HCT116 (cell line): ENCODE data around the gene RPTOR. TPM values are rescaled to one million over a fixed set of nuclear protein-coding genes. Genes with fewer than 3 reads are reported as not detected.

Experiments
- ATAC-seq: fragments of 200-7000 bp; cut with Tn5 transposase; 2 replicates; pipeline ENCODE4 v1.9.1; 2020; ENCODE audit warnings: mild to moderate bottlenecking, moderate library complexity
- BruUV-seq: library from RNA; stranded (reverse); fragments of 400-500 nt; replicated peaks from 2 replicates; lab custom pipeline; 2021; lab: Mats Ljungman, UMichigan
- CTCF ChIA-PET: fragments of 300-600 bp; sonication (Branson Sonifier 250); formaldehyde crosslinking; loops from one replicate; lab custom pipeline; 2021; ENCODE audit warnings: antibody characterized with exemption; lab: Charles Lee
- POLR2A ChIA-PET: fragments of 300-600, 350-600 bp; sonication (Branson Sonifier 250); formaldehyde crosslinking; loops from one replicate; lab custom pipeline; 2021; ENCODE audit warnings: antibody characterized with exemption; lab: Charles Lee
- RAD21 ChIA-PET, 2 experiments: fragments of 300-600 bp; sonication (Branson Sonifier 250); formaldehyde crosslinking; loops; one replicate each; lab custom pipeline; 2023; ENCODE audit warnings: low total read pairs in 2 of 2; ENCODE audit not compliant: uncharacterized antibody in 2 of 2, unreplicated experiment in 2 of 2, low non-redundant PET in 1 of 2; lab: Charles Lee
- DNase-seq: peaks from one replicate; pipeline ENCODE4 v3.0.0-alpha.2; 2010; ENCODE audit warnings: low read depth, low spot score
- H2AFZ ChIP-seq: fragments of 200-600 bp; shearing (Covaris generic), sonication (generic); 2 replicates; pipeline ENCODE4 v1.6.1; 2017; ENCODE audit warnings: low read depth, mixed run types, mixed read lengths, antibody characterized with exemption, low read length; ENCODE audit not compliant: poor library complexity, severe bottlenecking
- H3K27ac ChIP-seq: 2 replicates; pipeline ENCODE4 v1.5.1; 2012; ENCODE audit warnings: low read depth, low read length
- H3K27me3 ChIP-seq: fragments of 200-600 bp; sonication (generic); 2 replicates; pipeline ENCODE4 v1.6.1; 2016; ENCODE audit warnings: mixed run types, low read length, mixed read lengths; ENCODE audit not compliant: insufficient read depth
- H3K36me3 ChIP-seq, 2 experiments: fragments of 200-500 bp in 1 of 2; fragments of 200-600 bp in 1 of 2; sonication (Bioruptor generic) in 1 of 2; sonication (generic) in 1 of 2; 2 replicates each; pipeline versions ENCODE4 v1.5.1 to v1.6.1; 2014 to 2016; ENCODE audit warnings: low read length in 2 of 2, inconsistent platforms in 1 of 2, mixed read lengths in 1 of 2, mixed run types in 1 of 2; ENCODE audit not compliant: insufficient read depth in 2 of 2, control insufficient read depth in 1 of 2
- H3K4me1 ChIP-seq, 2 experiments: fragments of 200-600 bp in 1 of 2; sonication (generic) in 1 of 2; 2 replicates each; pipeline versions ENCODE4 v1.5.1 to v1.6.1; 2012 to 2017; ENCODE audit warnings: low read length in 2 of 2, inconsistent platforms in 1 of 2, mild to moderate bottlenecking in 1 of 2, mixed read lengths in 1 of 2, mixed run types in 1 of 2, moderate library complexity in 1 of 2; ENCODE audit not compliant: insufficient read depth in 2 of 2, control insufficient read depth in 1 of 2
- H3K4me2 ChIP-seq: fragments of 200-600 bp; sonication (generic); 2 replicates; pipeline ENCODE4 v1.6.1; 2017; ENCODE audit warnings: mixed run types, low read length, mixed read lengths
- H3K4me3 ChIP-seq, 2 experiments: fragments of 200-600 bp in 1 of 2; sonication (generic) in 1 of 2; replicated peaks in 1 of 2; 2 replicates each; pipeline ENCODE4 v1.5.1; 2011 to 2016; ENCODE audit warnings: low read length in 2 of 2, control low read depth in 1 of 2, low read depth in 1 of 2, mild to moderate bottlenecking in 1 of 2, mixed read lengths in 1 of 2, mixed run types in 1 of 2
- H3K79me2 ChIP-seq: fragments of 200-600 bp; sonication (generic); 2 replicates; pipeline ENCODE4 v1.6.1; 2017; ENCODE audit warnings: mild to moderate bottlenecking, mixed run types, low read length, moderate library complexity, mixed read lengths; ENCODE audit not compliant: insufficient read depth
- H3K9ac ChIP-seq: fragments of 200-600 bp; sonication (generic); 2 replicates; pipeline ENCODE4 v1.6.1; 2016; ENCODE audit warnings: low read length, mixed read lengths
- H3K9me2 ChIP-seq: fragments of 200-600 bp; sonication (generic), shearing (Covaris generic); 2 replicates; pipeline ENCODE4 v1.6.1; 2017; ENCODE audit warnings: mixed run types, mild to moderate bottlenecking, moderate library complexity; ENCODE audit not compliant: insufficient read depth
- H3K9me3 ChIP-seq, 2 experiments: fragments of 200-500 bp in 1 of 2; fragments of 200-600 bp in 1 of 2; sonication (Bioruptor generic) in 1 of 2; sonication (generic) in 1 of 2; 2 replicates each; pipeline ENCODE4 v1.6.1; 2014 to 2017; ENCODE audit warnings: low read length in 2 of 2, mixed read lengths in 2 of 2, inconsistent platforms in 1 of 2, low read depth in 1 of 2, mild to moderate bottlenecking in 1 of 2, mixed run types in 1 of 2, moderate library complexity in 1 of 2; ENCODE audit not compliant: control insufficient read depth in 1 of 2, insufficient read depth in 1 of 2
- H4K20me1 ChIP-seq: fragments of 200-600 bp; sonication (generic), shearing (Covaris generic); 2 replicates; pipeline ENCODE4 v1.6.1; 2017; ENCODE audit warnings: mixed run types, mild to moderate bottlenecking, moderate library complexity; ENCODE audit not compliant: insufficient read depth
- CBX3 ChIP-seq: IDR thresholded peaks from 2 replicates; pipeline ENCODE4 v1.6.1; 2012; ENCODE audit warnings: low read depth
- CEBPB ChIP-seq: IDR thresholded peaks from 2 replicates; pipeline ENCODE4 v1.6.1; 2012; ENCODE audit warnings: low read depth
- ELF1 ChIP-seq: IDR thresholded peaks from 2 replicates; pipeline ENCODE4 v1.6.1; 2012; ENCODE audit warnings: low read depth, borderline replicate concordance
- EZH2 ChIP-seq: fragments of 200-600 bp; sonication (generic); IDR thresholded peaks from 2 replicates; pipeline ENCODE4 v1.6.1; 2017; ENCODE audit warnings: antibody characterized with exemption, mixed run types
- EZH2phosphoT487 ChIP-seq: fragments of 200-600 bp; IDR thresholded peaks from 2 replicates; pipeline ENCODE4 v1.6.1; 2018; ENCODE audit warnings: antibody characterized with exemption, borderline replicate concordance
- FOSL1 ChIP-seq: IDR thresholded peaks from 2 replicates; pipeline ENCODE4 v1.6.1; 2012; ENCODE audit warnings: low read depth
- JUND ChIP-seq: IDR thresholded peaks from 2 replicates; pipeline ENCODE4 v1.6.1; 2012
- POLR2A ChIP-seq: IDR thresholded peaks from 2 replicates; pipeline ENCODE4 v1.7.0; 2011; ENCODE audit warnings: borderline replicate concordance; ENCODE audit not compliant: insufficient read depth, insufficient read length; ENCODE audit errors: extremely low read depth
- POLR2AphosphoS5 ChIP-seq: IDR thresholded peaks from 2 replicates; pipeline ENCODE4 v1.6.1; 2011; ENCODE audit warnings: mild to moderate bottlenecking, low read depth, low read length, moderate library complexity
- RAD21 ChIP-seq: IDR thresholded peaks from 2 replicates; pipeline ENCODE4 v1.6.1; 2012; ENCODE audit warnings: low read depth, mild to moderate bottlenecking
- SIN3A ChIP-seq: IDR thresholded peaks from 2 replicates; pipeline ENCODE4 v1.6.1; 2012; ENCODE audit warnings: low read depth
- SP1 ChIP-seq: IDR thresholded peaks from 2 replicates; pipeline ENCODE4 v1.6.1; 2012; ENCODE audit warnings: low read depth
- SRF ChIP-seq: IDR thresholded peaks from 2 replicates; pipeline ENCODE4 v1.6.1; 2012; ENCODE audit warnings: low read depth
- TCF7L2 ChIP-seq: IDR thresholded peaks from 2 replicates; pipeline ENCODE4 v1.7.0; 2011; ENCODE audit warnings: borderline replicate concordance, inconsistent platforms; ENCODE audit not compliant: insufficient read depth, insufficient read length; ENCODE audit errors: extremely low read depth
- intact Hi-C: fragments of 100-400 bp; cut with micrococcal nuclease; formaldehyde crosslinking; loops from 2 replicates; pipeline ENCODE4 v1.10.0; 2022
- total RNA-seq: library from RNA; stranded (reverse); gene quantifications from one replicate; pipeline ENCODE4 v1.2.1, GENCODE V29; 2021; ENCODE audit not compliant: unreplicated experiment
- TF ChIP-seq, protein P1 (sequence below): IDR thresholded peaks from 2 replicates; pipeline ENCODE4 v1.6.1; 2012
- TF ChIP-seq, protein P2 (sequence below): IDR thresholded peaks from 2 replicates; pipeline ENCODE4 v1.6.1; 2012
- TF ChIP-seq, protein P3 (sequence below), 3 experiments: fragments of 200-600 bp in 1 of 3; sonication (generic) in 1 of 3; IDR thresholded peaks in 2 of 3; conservative IDR thresholded peaks in 1 of 3; 2 replicates each; pipeline ENCODE4 v1.5.1; 2012 to 2017; ENCODE audit warnings: low read depth in 2 of 3, low read length in 2 of 3, antibody characterized with exemption in 1 of 3, borderline replicate concordance in 1 of 3, control low read depth in 1 of 3, mild to moderate bottlenecking in 1 of 3, mixed read lengths in 1 of 3, mixed run types in 1 of 3, moderate library complexity in 1 of 3; ENCODE audit not compliant: insufficient read depth in 1 of 3

The RPTOR gene
- total RNA-seq, 1 experiment from 2014 or later = 69.5 TPM

DNA sequence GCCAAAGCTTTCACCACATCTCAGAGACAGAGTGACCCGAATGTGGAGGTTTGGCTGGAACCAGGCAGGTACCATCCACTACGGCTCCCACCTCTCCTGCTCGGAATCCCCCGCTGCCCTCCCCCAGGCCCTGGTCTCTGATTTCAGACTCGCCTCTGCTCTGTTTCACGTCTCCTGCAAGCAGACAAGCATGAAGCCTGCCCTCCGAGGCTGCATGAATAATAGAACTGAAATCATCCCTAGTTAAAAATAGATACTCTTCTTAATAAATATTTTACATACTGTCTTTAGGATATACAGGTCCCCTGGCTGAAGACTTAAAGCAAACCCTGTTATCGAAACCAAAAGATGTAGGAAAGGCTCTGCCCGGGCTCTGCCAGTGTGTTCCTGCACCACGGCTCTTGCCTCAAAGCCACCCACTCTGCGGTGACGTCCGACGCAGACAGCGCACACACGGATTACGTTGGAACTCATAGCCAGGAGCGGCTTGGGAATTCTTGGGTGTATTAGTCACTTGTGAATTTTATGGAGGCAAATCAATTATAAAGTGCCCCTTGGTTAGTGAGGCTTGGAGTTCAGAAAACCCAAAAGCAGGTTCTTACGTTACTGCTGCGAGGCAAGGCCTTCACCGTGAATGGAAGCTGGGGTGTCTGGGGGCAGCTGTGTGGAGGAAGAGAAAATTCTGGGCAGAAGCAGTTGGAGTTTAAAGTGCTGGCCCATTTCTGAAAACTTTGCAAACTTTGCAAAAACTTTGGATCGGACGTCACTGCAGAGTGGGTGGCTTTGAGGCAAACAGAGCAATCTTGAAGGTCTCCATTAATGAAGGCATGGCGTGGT lies 42.7 kb upstream of the RPTOR start:
- no peaks in the 10 kb centered on the region for H3K9me3 ChIP-seq
- no peak overlapping the region for H3K27ac ChIP-seq
- H3K27me3 ChIP-seq = peaks cover 19% of the 10 kb centered on the region; the same call in 1 of the 2 replicates
- ChIA-PET POLR2A (no interaction called here), RAD21 (no interaction called here)
- no peaks in the 10 kb centered on the region for H3K4me1 ChIP-seq
- no peak overlapping the region for H3K4me2 ChIP-seq
- no peak overlapping the region for H3K9ac ChIP-seq
- H3K4me3 ChIP-seq = no peak overlapping the region
- H3K79me2 ChIP-seq = no peaks in the 10 kb centered on the region
- no peaks in the 10 kb centered on the region for H3K36me3 ChIP-seq
- no peaks in the 10 kb centered on the region for H4K20me1 ChIP-seq
- no peak overlapping the region for H2AFZ ChIP-seq
- TF ChIP-seq SRF = no peak
- no peak for TF ChIP-seq POLR2AphosphoS5
- no peak for TF ChIP-seq SIN3A
- no peak for TF ChIP-seq ELF1
- TF ChIP-seq CEBPB = no peak
- no peak for TF ChIP-seq RAD21
- TF ChIP-seq CBX3 = no peak
- TF ChIP-seq, protein P1, sequence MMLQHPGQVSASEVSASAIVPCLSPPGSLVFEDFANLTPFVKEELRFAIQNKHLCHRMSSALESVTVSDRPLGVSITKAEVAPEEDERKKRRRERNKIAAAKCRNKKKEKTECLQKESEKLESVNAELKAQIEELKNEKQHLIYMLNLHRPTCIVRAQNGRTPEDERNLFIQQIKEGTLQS = no peak
- no peak for TF ChIP-seq JUND
- TF ChIP-seq, protein P2, sequence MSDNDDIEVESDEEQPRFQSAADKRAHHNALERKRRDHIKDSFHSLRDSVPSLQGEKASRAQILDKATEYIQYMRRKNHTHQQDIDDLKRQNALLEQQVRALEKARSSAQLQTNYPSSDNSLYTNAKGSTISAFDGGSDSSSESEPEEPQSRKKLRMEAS = no peak
- TF ChIP-seq EZH2 = no peak
- no peak for TF ChIP-seq SP1
- TF ChIP-seq EZH2phosphoT487 = no peak
- TF ChIP-seq, protein P3, sequence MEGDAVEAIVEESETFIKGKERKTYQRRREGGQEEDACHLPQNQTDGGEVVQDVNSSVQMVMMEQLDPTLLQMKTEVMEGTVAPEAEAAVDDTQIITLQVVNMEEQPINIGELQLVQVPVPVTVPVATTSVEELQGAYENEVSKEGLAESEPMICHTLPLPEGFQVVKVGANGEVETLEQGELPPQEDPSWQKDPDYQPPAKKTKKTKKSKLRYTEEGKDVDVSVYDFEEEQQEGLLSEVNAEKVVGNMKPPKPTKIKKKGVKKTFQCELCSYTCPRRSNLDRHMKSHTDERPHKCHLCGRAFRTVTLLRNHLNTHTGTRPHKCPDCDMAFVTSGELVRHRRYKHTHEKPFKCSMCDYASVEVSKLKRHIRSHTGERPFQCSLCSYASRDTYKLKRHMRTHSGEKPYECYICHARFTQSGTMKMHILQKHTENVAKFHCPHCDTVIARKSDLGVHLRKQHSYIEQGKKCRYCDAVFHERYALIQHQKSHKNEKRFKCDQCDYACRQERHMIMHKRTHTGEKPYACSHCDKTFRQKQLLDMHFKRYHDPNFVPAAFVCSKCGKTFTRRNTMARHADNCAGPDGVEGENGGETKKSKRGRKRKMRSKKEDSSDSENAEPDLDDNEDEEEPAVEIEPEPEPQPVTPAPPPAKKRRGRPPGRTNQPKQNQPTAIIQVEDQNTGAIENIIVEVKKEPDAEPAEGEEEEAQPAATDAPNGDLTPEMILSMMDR (IDR thresholded peaks at IDR 0.05 in 2 of 3, conservative IDR thresholded peaks at IDR 0.05 in 1 of 3; ENCODE audit: borderline replicate concordance in 1 of 3, insufficient read depth in 1 of 3, low read depth in 2 of 3, low read length in 2 of 3) = no peak
- TF ChIP-seq POLR2A = no peak
- no peak for TF ChIP-seq FOSL1
- TF ChIP-seq TCF7L2 = no peak
- TF ChIP-seq, all 23 proteins: peak for 0
- ATAC-seq (no peak), DNase-seq (no peak)
- intact Hi-C loops = no loop called here
- H3K9me2 ChIP-seq = no peaks in the 10 kb centered on the region
- CTCF ChIA-PET = no interaction called here
- BruUV-seq = no TSS peak
